ENCODE measurements around the gene SOX15.

GRCh38 chr17:7575481-7575883 lies 14.4 kb downstream of the SOX15 start:
- TF ChIP-seq, protein P1, sequence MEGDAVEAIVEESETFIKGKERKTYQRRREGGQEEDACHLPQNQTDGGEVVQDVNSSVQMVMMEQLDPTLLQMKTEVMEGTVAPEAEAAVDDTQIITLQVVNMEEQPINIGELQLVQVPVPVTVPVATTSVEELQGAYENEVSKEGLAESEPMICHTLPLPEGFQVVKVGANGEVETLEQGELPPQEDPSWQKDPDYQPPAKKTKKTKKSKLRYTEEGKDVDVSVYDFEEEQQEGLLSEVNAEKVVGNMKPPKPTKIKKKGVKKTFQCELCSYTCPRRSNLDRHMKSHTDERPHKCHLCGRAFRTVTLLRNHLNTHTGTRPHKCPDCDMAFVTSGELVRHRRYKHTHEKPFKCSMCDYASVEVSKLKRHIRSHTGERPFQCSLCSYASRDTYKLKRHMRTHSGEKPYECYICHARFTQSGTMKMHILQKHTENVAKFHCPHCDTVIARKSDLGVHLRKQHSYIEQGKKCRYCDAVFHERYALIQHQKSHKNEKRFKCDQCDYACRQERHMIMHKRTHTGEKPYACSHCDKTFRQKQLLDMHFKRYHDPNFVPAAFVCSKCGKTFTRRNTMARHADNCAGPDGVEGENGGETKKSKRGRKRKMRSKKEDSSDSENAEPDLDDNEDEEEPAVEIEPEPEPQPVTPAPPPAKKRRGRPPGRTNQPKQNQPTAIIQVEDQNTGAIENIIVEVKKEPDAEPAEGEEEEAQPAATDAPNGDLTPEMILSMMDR (IDR thresholded peaks at IDR 0.05), result no peak
- no peak for TF ChIP-seq POLR2A (IDR thresholded peaks at IDR 0.05)
